GM18520 (cell line): Measurements from ENCODE around the gene NT5DC4.
"Not testable (repeated sequence)": the region's sequence is repeated elsewhere in the genome, so short reads cannot be mapped to it uniquely, and the experiment has no call there.

Source experiments
- ATAC-seq: cut with Tn5 transposase; IDR thresholded peaks from one replicate; pipeline ENCODE4 v1.9.1; 2021; ENCODE audit not compliant: unreplicated experiment

The NT5DC4 gene

GRCh38 chr2:112699984-112700667 is 20.7 kb upstream of the NT5DC4 start:
- no peak for ATAC-seq

- no peak for ATAC-seq
Observed at GRCh38 chr2:112701052-112701451, 19.8 kb upstream of the NT5DC4 start.

- no peak for ATAC-seq
Observed at GRCh38 chr2:112703684-112704083, 17.1 kb upstream of the NT5DC4 start.

GRCh38 chr2:112705575-112705974 is 15.2 kb upstream of the NT5DC4 start:
- ATAC-seq: no peak

- ATAC-seq: no peak
Observed at GRCh38 chr2:112706170-112706664, 14.6 kb upstream of the NT5DC4 start.

GRCh38 chr2:112706947-112707346 is 13.9 kb upstream of the NT5DC4 start:
- not testable (repeated sequence) for ATAC-seq

- no peak for ATAC-seq
Observed at GRCh38 chr2:112708968-112709367, 11.9 kb upstream of the NT5DC4 start.

GRCh38 chr2:112709703-112710102 is 11.1 kb upstream of the NT5DC4 start:
- no peak for ATAC-seq

- ATAC-seq: no peak
Observed at GRCh38 chr2:112710956-112711750, 9.7 kb upstream of the NT5DC4 start.

GRCh38 chr2:112712465-112712864 is 8.4 kb upstream of the NT5DC4 start:
- ATAC-seq: no peak

GRCh38 chr2:112712903-112713584 is 7.8 kb upstream of the NT5DC4 start:
- no peak for ATAC-seq

- no peak for ATAC-seq
Observed at GRCh38 chr2:112713585-112713925, 7.3 kb upstream of the NT5DC4 start.

- no peak for ATAC-seq
Observed at GRCh38 chr2:112713926-112714325, 6.9 kb upstream of the NT5DC4 start.

- ATAC-seq: no peak
Observed at GRCh38 chr2:112714331-112714730, 6.5 kb upstream of the NT5DC4 start.

- ATAC-seq: no peak
Observed at GRCh38 chr2:112714836-112715631, 5.8 kb upstream of the NT5DC4 start.

- not testable (repeated sequence) for ATAC-seq
Observed at GRCh38 chr2:112716094-112716493, 4.7 kb upstream of the NT5DC4 start.

- ATAC-seq: not testable (repeated sequence)
Observed at GRCh38 chr2:112716826-112717352, 3.9 kb upstream of the NT5DC4 start.

GRCh38 chr2:112718863-112719370 is 1.9 kb upstream of the NT5DC4 start:
- no peak for ATAC-seq

GRCh38 chr2:112721819-112722522 is 1.2 kb downstream of the NT5DC4 start:
- no peak for ATAC-seq
